PC-9 (cell line): ENCODE data around the gene DENND1A. TPM values are rescaled to one million over a fixed set of nuclear protein-coding genes. Genes with fewer than 3 reads are reported as not detected.

Experiments
- BruUV-seq: library from RNA; stranded (reverse); fragments of 400-500 nt; replicated peaks from 2 replicates; lab custom pipeline; 2021; lab: Mats Ljungman, UMichigan
- CTCF ChIA-PET: fragments of 300-600 bp; sonication (Branson Sonifier 250); formaldehyde crosslinking; loops from one replicate; lab custom pipeline; 2022; ENCODE audit warnings: antibody characterized with exemption; lab: Charles Lee
- POLR2A ChIA-PET: fragments of 300-600 bp; sonication (Branson Sonifier 250); formaldehyde crosslinking; loops from one replicate; lab custom pipeline; 2022; ENCODE audit warnings: antibody characterized with exemption; ENCODE audit not compliant: unreplicated experiment; lab: Charles Lee
- DNase-seq, 2 experiments: peaks; one replicate each; pipeline versions ENCODE4 v3.0.0 to v3.0.0-alpha.2; 2015 to 2022; ENCODE audit warnings: mixed read lengths in 1 of 2
- H2AFZ ChIP-seq: fragments of 200-600 bp; sonication (generic); 2 replicates; pipeline ENCODE4 v1.8.1; 2017; ENCODE audit warnings: antibody characterized with exemption
- H3F3A ChIP-seq: fragments of 200-600 bp; sonication (generic); 2 replicates; pipeline ENCODE4 v1.8.1; 2017; ENCODE audit warnings: antibody characterized with exemption, mild to moderate bottlenecking, low read depth; ENCODE audit not compliant: insufficient read depth
- H3K27ac ChIP-seq: fragments of 200-600 bp; sonication (generic); 2 replicates; pipeline ENCODE4 v1.6.1; 2016; ENCODE audit warnings: mixed run types
- H3K27me3 ChIP-seq: fragments of 200-600 bp; sonication (generic); 2 replicates; pipeline ENCODE4 v1.6.1; 2016; ENCODE audit warnings: low read depth, mixed run types; ENCODE audit not compliant: insufficient read depth
- H3K36me3 ChIP-seq: fragments of 200-600 bp; sonication (generic); 2 replicates; pipeline ENCODE4 v1.6.1; 2016; ENCODE audit warnings: low read depth, mixed run types
- H3K4me1 ChIP-seq: fragments of 200-600 bp; sonication (generic); replicated peaks from 2 replicates; pipeline ENCODE4 v1.6.1; 2016; ENCODE audit warnings: mixed run types; ENCODE audit not compliant: insufficient read depth
- H3K4me2 ChIP-seq: fragments of 200-600 bp; sonication (generic); 2 replicates; pipeline ENCODE4 v1.6.1; 2017; ENCODE audit warnings: mixed run types
- H3K4me3 ChIP-seq: fragments of 200-600 bp; sonication (generic); 2 replicates; pipeline ENCODE4 v1.6.1; 2016; ENCODE audit warnings: mixed run types
- H3K79me2 ChIP-seq: fragments of 200-600 bp; sonication (generic); 2 replicates; pipeline ENCODE4 v1.6.1; 2017; ENCODE audit warnings: low read depth, mixed run types
- H3K9me2 ChIP-seq: fragments of 200-600 bp; sonication (generic); 2 replicates; pipeline ENCODE4 v1.8.1; 2017; ENCODE audit warnings: mild to moderate bottlenecking; ENCODE audit not compliant: insufficient read depth
- H3K9me3 ChIP-seq: fragments of 200-600 bp; sonication (generic); 2 replicates; pipeline ENCODE4 v1.8.1; 2016; ENCODE audit warnings: low read depth; ENCODE audit not compliant: insufficient read depth
- H4K20me1 ChIP-seq: fragments of 200-600 bp; sonication (generic); 2 replicates; pipeline ENCODE4 v1.8.1; 2017; ENCODE audit not compliant: insufficient read depth
- EZH2 ChIP-seq: fragments of 200-600 bp; sonication (generic); IDR thresholded peaks from 2 replicates; pipeline ENCODE4 v1.8.0; 2017; ENCODE audit warnings: antibody characterized with exemption, low read depth
- intact Hi-C: fragments of 100-400 bp; cut with micrococcal nuclease; formaldehyde crosslinking; loops from one replicate; pipeline ENCODE4 v1.10.0; 2022; ENCODE audit not compliant: unreplicated experiment
- total RNA-seq: library from RNA; stranded (reverse); gene quantifications from 2 replicates; pipeline ENCODE4 v1.2.3, GENCODE V29; 2021
- TF ChIP-seq, protein P1 (sequence below): fragments of 200-600 bp; sonication (generic); conservative IDR thresholded peaks from 2 replicates; pipeline ENCODE4 v1.6.1; 2017; ENCODE audit warnings: mixed run types, antibody characterized with exemption, mild to moderate bottlenecking, moderate library complexity

Gene DENND1A
- total RNA-seq, 1 experiment from 2014 or later, result 37.7 TPM

DNA sequence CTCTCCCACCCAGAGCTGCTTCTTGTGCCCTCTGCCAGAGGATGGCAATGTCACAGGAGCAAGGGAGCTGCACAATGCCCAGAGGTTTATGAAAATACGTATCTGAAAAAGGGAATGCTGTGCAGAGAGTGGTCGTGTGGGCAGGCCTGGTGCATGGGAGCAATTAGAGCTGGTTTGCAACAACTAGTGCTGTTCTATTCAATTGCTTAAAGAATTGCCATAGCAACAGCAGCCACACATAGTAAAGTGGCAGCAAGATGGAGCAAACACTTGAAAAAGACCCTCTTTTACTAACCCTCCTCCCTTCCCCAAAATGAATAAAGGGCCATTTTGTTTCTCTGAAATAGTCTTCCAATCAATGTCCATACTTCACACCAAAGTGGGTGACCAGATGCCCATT lies 407.7 kb downstream of the DENND1A start:
- H3F3A ChIP-seq, result no peaks in the 10 kb centered on the region
- TF ChIP-seq, protein P1, sequence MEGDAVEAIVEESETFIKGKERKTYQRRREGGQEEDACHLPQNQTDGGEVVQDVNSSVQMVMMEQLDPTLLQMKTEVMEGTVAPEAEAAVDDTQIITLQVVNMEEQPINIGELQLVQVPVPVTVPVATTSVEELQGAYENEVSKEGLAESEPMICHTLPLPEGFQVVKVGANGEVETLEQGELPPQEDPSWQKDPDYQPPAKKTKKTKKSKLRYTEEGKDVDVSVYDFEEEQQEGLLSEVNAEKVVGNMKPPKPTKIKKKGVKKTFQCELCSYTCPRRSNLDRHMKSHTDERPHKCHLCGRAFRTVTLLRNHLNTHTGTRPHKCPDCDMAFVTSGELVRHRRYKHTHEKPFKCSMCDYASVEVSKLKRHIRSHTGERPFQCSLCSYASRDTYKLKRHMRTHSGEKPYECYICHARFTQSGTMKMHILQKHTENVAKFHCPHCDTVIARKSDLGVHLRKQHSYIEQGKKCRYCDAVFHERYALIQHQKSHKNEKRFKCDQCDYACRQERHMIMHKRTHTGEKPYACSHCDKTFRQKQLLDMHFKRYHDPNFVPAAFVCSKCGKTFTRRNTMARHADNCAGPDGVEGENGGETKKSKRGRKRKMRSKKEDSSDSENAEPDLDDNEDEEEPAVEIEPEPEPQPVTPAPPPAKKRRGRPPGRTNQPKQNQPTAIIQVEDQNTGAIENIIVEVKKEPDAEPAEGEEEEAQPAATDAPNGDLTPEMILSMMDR, result no peak
- no peak for TF ChIP-seq EZH2
- no peaks in the 10 kb centered on the region for H3K9me3 ChIP-seq
- H3K27me3 ChIP-seq, result no peaks in the 10 kb centered on the region
- CTCF ChIA-PET, result no interaction called here
- intact Hi-C loops, result no loop called here
- H3K4me2 ChIP-seq, result no peak overlapping the region
- POLR2A ChIA-PET, result no interaction called here
- no peak overlapping the region for H3K4me3 ChIP-seq
- no peak overlapping the region for H3K27ac ChIP-seq
- BruUV-seq, result no TSS peak
- no peaks in the 10 kb centered on the region for H3K36me3 ChIP-seq
- H4K20me1 ChIP-seq, result no peaks in the 10 kb centered on the region
- H2AFZ ChIP-seq, result no peak overlapping the region
- no peaks in the 10 kb centered on the region for H3K4me1 ChIP-seq
- DNase-seq, result no peak
- H3K9me2 ChIP-seq, result no peaks in the 10 kb centered on the region
- no peaks in the 10 kb centered on the region for H3K79me2 ChIP-seq

DNA sequence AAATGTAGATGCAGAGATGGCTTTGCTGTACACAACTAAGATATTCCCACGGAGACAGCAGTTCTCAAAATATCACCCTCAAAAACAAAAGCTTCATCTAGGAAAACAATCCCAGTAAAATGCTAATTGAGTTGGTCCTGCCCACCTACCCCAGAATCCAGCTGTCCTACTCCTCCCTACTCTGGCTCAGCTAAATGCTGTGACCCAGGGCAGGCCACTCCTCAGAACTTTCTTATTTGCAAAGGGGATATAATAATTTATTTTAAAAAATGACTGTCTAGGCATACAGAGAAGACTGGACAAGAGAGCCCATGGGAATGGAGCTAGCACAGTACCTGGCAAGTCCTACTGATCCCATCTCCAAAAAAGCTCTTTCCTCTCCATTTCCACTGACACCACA lies 411.6 kb downstream of the DENND1A start:
- TF ChIP-seq EZH2, result no peak
- TF ChIP-seq, protein P1, result no peak
- H3K4me3 ChIP-seq, result no peak overlapping the region
- H3K4me1 ChIP-seq, result peaks cover 8% of the 10 kb centered on the region
- ChIA-PET POLR2A (no interaction called here), CTCF (no interaction called here)
- no peaks in the 10 kb centered on the region for H3K27me3 ChIP-seq
- intact Hi-C loops, result no loop called here
- no peaks in the 10 kb centered on the region for H4K20me1 ChIP-seq
- no peak for DNase-seq
- H3K36me3 ChIP-seq, result no peaks in the 10 kb centered on the region
- no peaks in the 10 kb centered on the region for H3F3A ChIP-seq
- no peaks in the 10 kb centered on the region for H3K9me3 ChIP-seq
- H3K4me2 ChIP-seq, result no peak overlapping the region
- no peaks in the 10 kb centered on the region for H3K79me2 ChIP-seq
- H3K27ac ChIP-seq, result no peak overlapping the region
- no peak overlapping the region for H2AFZ ChIP-seq
- H3K9me2 ChIP-seq, result no peaks in the 10 kb centered on the region
- BruUV-seq, result no TSS peak

DNA sequence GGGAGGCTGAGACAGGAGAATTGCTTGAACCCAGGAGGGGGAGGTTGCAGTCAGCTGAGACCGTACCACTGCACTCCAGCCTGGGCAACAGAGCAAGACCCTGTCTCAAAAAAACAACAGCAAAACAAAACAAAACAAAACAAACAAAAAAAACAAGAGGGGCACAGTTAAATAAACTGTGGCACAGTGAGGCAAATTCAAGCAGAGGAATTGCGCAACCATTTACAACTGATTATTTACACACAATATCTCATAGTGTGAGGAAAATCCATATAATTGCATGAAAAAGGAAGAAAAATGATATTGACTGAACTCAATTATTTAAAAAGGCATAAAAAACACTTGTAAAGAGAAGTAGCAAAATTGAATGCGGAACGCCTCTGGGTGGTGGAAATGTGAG lies 412.4 kb downstream of the DENND1A start:
- Histone ChIP-seq H3K9me2 (no peaks in the 10 kb centered on the region), H3K4me1 (peaks cover 9% of the 10 kb centered on the region), H4K20me1 (no peaks in the 10 kb centered on the region), H3F3A (no peaks in the 10 kb centered on the region), H3K9me3 (no peaks in the 10 kb centered on the region), H3K27me3 (no peaks in the 10 kb centered on the region), H2AFZ (no peak overlapping the region), H3K79me2 (no peaks in the 10 kb centered on the region), H3K27ac (no peak overlapping the region), H3K36me3 (no peaks in the 10 kb centered on the region), H3K4me3 (no peak overlapping the region), H3K4me2 (no peak overlapping the region)
- no TSS peak for BruUV-seq
- ChIA-PET POLR2A (no interaction called here), CTCF (no interaction called here)
- no peak for DNase-seq
- TF ChIP-seq EZH2, result no peak
- TF ChIP-seq, protein P1, result no peak
- intact Hi-C loops, result no loop called here
